Neural progenitor cell (in vitro differentiated cells): Measurements from ENCODE around the gene ANKRD36.
"Not testable (repeated sequence)": the region's sequence is repeated elsewhere in the genome, so short reads cannot be mapped to it uniquely, and the experiment has no call there.

Experiments used
- CTCF ChIP-seq: fragments of 200-600 bp; sonication (generic); IDR thresholded peaks from 2 replicates; pipeline ENCODE4 v1.5.1; 2017; ENCODE audit warnings: antibody characterized with exemption, mild to moderate bottlenecking
- EZH2 ChIP-seq: fragments of 200-600 bp; sonication (generic); IDR thresholded peaks from 2 replicates; pipeline ENCODE4 v1.6.1; 2017; ENCODE audit warnings: antibody characterized with exemption, mild to moderate bottlenecking, moderate library complexity

GRCh38 chr2:97088706-97089105 lies 24.2 kb upstream of the ANKRD36 start:
- TF ChIP-seq CTCF, EZH2: not testable (repeated sequence)
